Vagina (tissue), 2 donors: Measurements from ENCODE around the gene LYRM1. TPM values are rescaled to one million over a fixed set of nuclear protein-coding genes. Genes with fewer than 3 reads are reported as not detected.

Experiments used
- DNase-seq, 2 donors: peaks; one replicate each; pipeline ENCODE4 v3.0.0-alpha.2; 2017; ENCODE audit errors: extremely low spot score in 2 of 2
- H3K27ac ChIP-seq: fragments of 200-600 bp; sonication (generic); one replicate; pipeline ENCODE4 v1.5.1; 2019
- H3K27me3 ChIP-seq: fragments of 200-600 bp; sonication (generic); one replicate; pipeline ENCODE4 v1.5.1; 2019
- H3K36me3 ChIP-seq, 2 donors: fragments of 200-600 bp; sonication (generic); one replicate each; pipeline ENCODE4 v1.5.1; 2017 to 2019
- H3K4me1 ChIP-seq: fragments of 200-600 bp; sonication (generic); one replicate; pipeline ENCODE4 v1.5.1; 2019
- H3K4me3 ChIP-seq, 2 donors: fragments of 200-600 bp; sonication (generic); 1 replicate in 1 of 2; 2 replicates in 1 of 2; pipeline ENCODE4 v1.5.1; 2016 to 2019
- H3K9me3 ChIP-seq: fragments of 200-600 bp; sonication (generic); one replicate; pipeline ENCODE4 v1.5.1; 2019
- CTCF ChIP-seq, 3 experiments: fragments of 450-650 bp in 2 of 3; fragments of 200-600 bp in 1 of 3; sonication (generic) in 1 of 3; IDR thresholded peaks; one replicate each; pipeline ENCODE4 v1.5.1; 2017 to 2019; ENCODE audit warnings: antibody characterized with exemption in 3 of 3, mild to moderate bottlenecking in 2 of 3, moderate library complexity in 2 of 3
- POLR2A ChIP-seq, 2 donors: fragments of 450-650 bp; IDR thresholded peaks; one replicate each; pipeline ENCODE4 v1.6.1; 2017; ENCODE audit warnings: antibody characterized with exemption in 2 of 2, mild to moderate bottlenecking in 2 of 2, moderate library complexity in 2 of 2
- POLR2AphosphoS5 ChIP-seq, 2 donors: sonication (generic); formaldehyde crosslinking; IDR thresholded peaks; one replicate each; pipeline ENCODE4 v1.9.0; 2017; ENCODE audit warnings: antibody characterized with exemption in 2 of 2, mild to moderate bottlenecking in 2 of 2, low read depth in 1 of 2; ENCODE audit not compliant: insufficient read depth in 1 of 2
- intact Hi-C: fragments of 100-400 bp; cut with DNase I; formaldehyde crosslinking; loops from one replicate; pipeline ENCODE4 v1.15.1; 2023
- total RNA-seq: library from RNA; depleted of rRNA; stranded (reverse); fragments of >200 nt; gene quantifications from one replicate; pipeline ENCODE4 v1.2.3, GENCODE V29; 2016

The LYRM1 gene
- total RNA-seq, 1 donor from 2014 or later = 23.6 TPM

GRCh38 chr16:20871258-20871657 is 29.3 kb upstream of the LYRM1 start:
- TF ChIP-seq CTCF (IDR thresholded peaks at IDR 0.05) = no peak
- TF ChIP-seq POLR2A (IDR thresholded peaks at IDR 0.05) = no peak
- no peak for TF ChIP-seq POLR2AphosphoS5 (IDR thresholded peaks at IDR 0.05; ENCODE audit: insufficient read depth in 1 of 2, low read depth in 1 of 2)
- Histone ChIP-seq H3K27ac (peak overlapping the region; percentile 40), H3K4me3 (no peak overlapping the region), H3K36me3 (no peaks in the 10 kb centered on the region), H3K4me1 (peaks cover 94% of the 10 kb centered on the region), H3K27me3 (no peaks in the 10 kb centered on the region), H3K9me3 (no peaks in the 10 kb centered on the region)
- no peak for DNase-seq
- intact Hi-C loops = no loop called here

GRCh38 chr16:20871941-20872815 is 28.4 kb upstream of the LYRM1 start:
- Histone ChIP-seq H3K9me3 (no peaks in the 10 kb centered on the region), H3K4me3 (no peak overlapping the region), H3K27ac (peak overlapping the region; percentile 40), H3K4me1 (peaks cover 85% of the 10 kb centered on the region), H3K27me3 (no peaks in the 10 kb centered on the region), H3K36me3 (no peaks in the 10 kb centered on the region)
- intact Hi-C loops = no loop called here
- TF ChIP-seq CTCF (IDR thresholded peaks at IDR 0.05) = no peak
- DNase-seq = no peak

DNA sequence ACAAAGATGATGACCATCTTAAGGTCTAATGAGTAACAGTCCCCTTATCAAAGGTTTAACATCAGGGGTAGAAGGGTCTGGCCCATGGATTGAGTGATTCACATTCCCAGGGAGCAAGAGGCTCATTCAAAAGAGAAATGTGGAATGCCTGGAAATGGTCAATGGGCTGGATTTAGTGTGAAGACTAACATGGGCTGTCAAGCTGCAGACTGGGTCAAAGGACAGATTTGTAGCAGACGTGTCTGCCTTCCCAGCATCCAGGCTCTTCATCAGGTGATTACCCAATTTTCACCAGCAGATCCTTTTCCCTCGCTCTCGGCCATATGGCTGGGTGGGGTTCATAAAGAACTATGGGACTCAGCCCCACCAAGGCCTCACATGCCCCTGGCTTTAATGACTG is 27.2 kb upstream of the LYRM1 start:
- intact Hi-C loops = no loop called here
- TF ChIP-seq CTCF (IDR thresholded peaks at IDR 0.05) (no peak), POLR2AphosphoS5 (IDR thresholded peaks at IDR 0.05; ENCODE audit: insufficient read depth in 1 of 2, low read depth in 1 of 2) (no peak), POLR2A (IDR thresholded peaks at IDR 0.05) (no peak)
- H3K27me3 ChIP-seq = no peaks in the 10 kb centered on the region
- H3K9me3 ChIP-seq = no peaks in the 10 kb centered on the region
- DNase-seq = no peak
- H3K36me3 ChIP-seq = no peaks in the 10 kb centered on the region
- no peak overlapping the region for H3K4me3 ChIP-seq
- peak overlapping the region; percentile 17 for H3K27ac ChIP-seq
- peaks cover 82% of the 10 kb centered on the region for H3K4me1 ChIP-seq

GRCh38 chr16:20874088-20874581 is 26.4 kb upstream of the LYRM1 start:
- DNase-seq = no peak
- TF ChIP-seq POLR2AphosphoS5 (IDR thresholded peaks at IDR 0.05; ENCODE audit: insufficient read depth in 1 of 2, low read depth in 1 of 2) (no peak), CTCF (IDR thresholded peaks at IDR 0.05) (no peak), POLR2A (IDR thresholded peaks at IDR 0.05) (no peak)
- no peaks in the 10 kb centered on the region for H3K9me3 ChIP-seq
- H3K27me3 ChIP-seq = no peaks in the 10 kb centered on the region
- no peaks in the 10 kb centered on the region for H3K36me3 ChIP-seq
- H3K27ac ChIP-seq = peak overlapping the region; percentile 17
- H3K4me3 ChIP-seq = no peak overlapping the region
- peaks cover 82% of the 10 kb centered on the region for H3K4me1 ChIP-seq
- intact Hi-C loops = no loop called here

- Histone ChIP-seq H3K27ac (no peak overlapping the region), H3K4me3 (no peak overlapping the region), H3K4me1 (peaks cover 82% of the 10 kb centered on the region), H3K27me3 (no peaks in the 10 kb centered on the region), H3K9me3 (no peaks in the 10 kb centered on the region), H3K36me3 (no peaks in the 10 kb centered on the region)
- TF ChIP-seq POLR2A (IDR thresholded peaks at IDR 0.05) = no peak
- TF ChIP-seq POLR2AphosphoS5 (IDR thresholded peaks at IDR 0.05; ENCODE audit: insufficient read depth in 1 of 2, low read depth in 1 of 2) = no peak
- TF ChIP-seq CTCF (IDR thresholded peaks at IDR 0.05) = no peak
- intact Hi-C loops = no loop called here
- no peak for DNase-seq
Measured at GRCh38 chr16:20875355-20875650, 25.3 kb upstream of the LYRM1 start.
